HG03378 (cell line): ENCODE measurements around the gene KRTAP4-9.
"Not testable (repeated sequence)": the region's sequence is repeated elsewhere in the genome, so short reads cannot be mapped to it uniquely, and the experiment has no call there.

Experiments used
- ATAC-seq: cut with Tn5 transposase; IDR thresholded peaks from one replicate; pipeline ENCODE4 v1.9.1; 2021; ENCODE audit warnings: mild to moderate bottlenecking, moderate library complexity; ENCODE audit not compliant: unreplicated experiment

KRTAP4-9 gene

GRCh38 chr17:41105347-41105746 lies at the start of gene KRTAP4-9:
Gene KRTAP4-9, plus strand, starts transcription at chr17:41105389. Its CDS starts 0 bp downstream, at chr17:41105389.
- ATAC-seq: not testable (repeated sequence)

- ATAC-seq: no peak
Observed at GRCh38 chr17:41057547-41057946, 47.6 kb upstream of the KRTAP4-9 start.

- ATAC-seq: no peak
Observed at GRCh38 chr17:41058741-41059140, 46.4 kb upstream of the KRTAP4-9 start.

GRCh38 chr17:41059276-41060051 lies 45.7 kb upstream of the KRTAP4-9 start:
- not testable (repeated sequence) for ATAC-seq

GRCh38 chr17:41060052-41060604 lies 45.1 kb upstream of the KRTAP4-9 start, which contains the start of gene KRTAP2-3:
Gene KRTAP2-3, minus strand, starts transcription at chr17:41060114. Its CDS starts 64 bp downstream, at chr17:41060050.
- ATAC-seq: no peak

GRCh38 chr17:41061964-41062363 lies 43.2 kb upstream of the KRTAP4-9 start:
- no peak for ATAC-seq

GRCh38 chr17:41063449-41063848 lies 41.7 kb upstream of the KRTAP4-9 start:
- no peak for ATAC-seq

- no peak for ATAC-seq
Observed at GRCh38 chr17:41064301-41064700, 40.9 kb upstream of the KRTAP4-9 start.

- ATAC-seq: not testable (repeated sequence)
Observed at GRCh38 chr17:41065016-41065689, 40.0 kb upstream of the KRTAP4-9 start.

GRCh38 chr17:41065829-41066624 lies 39.2 kb upstream of the KRTAP4-9 start, which contains the start of gene KRTAP2-4:
Gene KRTAP2-4, minus strand, starts transcription at chr17:41065879. Its CDS starts 34 bp downstream, at chr17:41065845.
- no peak for ATAC-seq

- ATAC-seq: no peak
Observed at GRCh38 chr17:41067281-41067680, 37.9 kb upstream of the KRTAP4-9 start.

- no peak for ATAC-seq
Observed at GRCh38 chr17:41069031-41069430, 36.2 kb upstream of the KRTAP4-9 start.

- ATAC-seq: no peak
Observed at GRCh38 chr17:41071606-41072360, 33.4 kb upstream of the KRTAP4-9 start.

GRCh38 chr17:41073676-41074075 lies 31.5 kb upstream of the KRTAP4-9 start:
- ATAC-seq: no peak

- no peak for ATAC-seq
Observed at GRCh38 chr17:41076788-41077187, 28.4 kb upstream of the KRTAP4-9 start.

GRCh38 chr17:41082626-41083025 lies 22.6 kb upstream of the KRTAP4-9 start:
- no peak for ATAC-seq

- not testable (repeated sequence) for ATAC-seq
Observed at GRCh38 chr17:41083427-41083826, 21.8 kb upstream of the KRTAP4-9 start.

GRCh38 chr17:41084100-41084856 lies 20.9 kb upstream of the KRTAP4-9 start, which contains the start of gene KRTAP4-7:
Gene KRTAP4-7, plus strand, starts transcription at chr17:41084150. Its CDS starts 57 bp downstream, at chr17:41084207.
- not testable (repeated sequence) for ATAC-seq

- ATAC-seq: not testable (repeated sequence)
Observed at GRCh38 chr17:41088760-41089352, 16.3 kb upstream of the KRTAP4-9 start.
